Measurements from ENCODE around the gene WFDC9. TPM values are rescaled to one million over a fixed set of nuclear protein-coding genes. Genes with fewer than 3 reads are reported as not detected.

The WFDC9 gene
- total RNA-seq, 2 experiments from 2014 or later: not detected

GRCh38 chr20:45636513-45636912 is 5.4 kb upstream of the WFDC9 start:
- H3K27me3 Mint-ChIP-seq: peaks cover 8% of the 10 kb centered on the region
- no peaks in the 10 kb centered on the region for H3K9me3 Mint-ChIP-seq
- H3K27ac Mint-ChIP-seq: no peak overlapping the region
- H3K4me1 Mint-ChIP-seq (ENCODE audit: low read depth): no peaks in the 10 kb centered on the region
- H3K4me3 Mint-ChIP-seq: no peak overlapping the region
- no peak for DNase-seq
- intact Hi-C loops (cut with micrococcal nuclease): no loop called here
- no peaks in the 10 kb centered on the region for H3K36me3 Mint-ChIP-seq (ENCODE audit: low read depth)
- ChIA-PET CTCF (no interaction called here), POLR2A (no interaction called here)
- TF ChIP-seq, protein P1, sequence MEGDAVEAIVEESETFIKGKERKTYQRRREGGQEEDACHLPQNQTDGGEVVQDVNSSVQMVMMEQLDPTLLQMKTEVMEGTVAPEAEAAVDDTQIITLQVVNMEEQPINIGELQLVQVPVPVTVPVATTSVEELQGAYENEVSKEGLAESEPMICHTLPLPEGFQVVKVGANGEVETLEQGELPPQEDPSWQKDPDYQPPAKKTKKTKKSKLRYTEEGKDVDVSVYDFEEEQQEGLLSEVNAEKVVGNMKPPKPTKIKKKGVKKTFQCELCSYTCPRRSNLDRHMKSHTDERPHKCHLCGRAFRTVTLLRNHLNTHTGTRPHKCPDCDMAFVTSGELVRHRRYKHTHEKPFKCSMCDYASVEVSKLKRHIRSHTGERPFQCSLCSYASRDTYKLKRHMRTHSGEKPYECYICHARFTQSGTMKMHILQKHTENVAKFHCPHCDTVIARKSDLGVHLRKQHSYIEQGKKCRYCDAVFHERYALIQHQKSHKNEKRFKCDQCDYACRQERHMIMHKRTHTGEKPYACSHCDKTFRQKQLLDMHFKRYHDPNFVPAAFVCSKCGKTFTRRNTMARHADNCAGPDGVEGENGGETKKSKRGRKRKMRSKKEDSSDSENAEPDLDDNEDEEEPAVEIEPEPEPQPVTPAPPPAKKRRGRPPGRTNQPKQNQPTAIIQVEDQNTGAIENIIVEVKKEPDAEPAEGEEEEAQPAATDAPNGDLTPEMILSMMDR (IDR thresholded peaks at IDR 0.05): no peak
- no peak for ATAC-seq

GRCh38 chr20:45630371-45630770 is 713 bp downstream of the WFDC9 start:
- Mint-ChIP-seq H3K4me1 (ENCODE audit: low read depth) (peaks cover 3% of the 10 kb centered on the region), H3K36me3 (ENCODE audit: low read depth) (no peaks in the 10 kb centered on the region), H3K9me3 (no peaks in the 10 kb centered on the region), H3K27me3 (peaks cover 25% of the 10 kb centered on the region), H3K4me3 (no peak overlapping the region), H3K27ac (no peak overlapping the region)
- DNase-seq: no peak
- ATAC-seq: no peak
- CTCF ChIA-PET: interaction anchor here (0.7 to 7.7 kb wide), 6 partner anchors 11 to 491 kb away, joined by 3 to 66 read pairs (median 7); no protein-coding TSS in a partner anchor
- intact Hi-C loops (cut with micrococcal nuclease): no loop called here
- TF ChIP-seq, protein P1 (IDR thresholded peaks at IDR 0.05): no peak
- POLR2A ChIA-PET: no interaction called here

DNA sequence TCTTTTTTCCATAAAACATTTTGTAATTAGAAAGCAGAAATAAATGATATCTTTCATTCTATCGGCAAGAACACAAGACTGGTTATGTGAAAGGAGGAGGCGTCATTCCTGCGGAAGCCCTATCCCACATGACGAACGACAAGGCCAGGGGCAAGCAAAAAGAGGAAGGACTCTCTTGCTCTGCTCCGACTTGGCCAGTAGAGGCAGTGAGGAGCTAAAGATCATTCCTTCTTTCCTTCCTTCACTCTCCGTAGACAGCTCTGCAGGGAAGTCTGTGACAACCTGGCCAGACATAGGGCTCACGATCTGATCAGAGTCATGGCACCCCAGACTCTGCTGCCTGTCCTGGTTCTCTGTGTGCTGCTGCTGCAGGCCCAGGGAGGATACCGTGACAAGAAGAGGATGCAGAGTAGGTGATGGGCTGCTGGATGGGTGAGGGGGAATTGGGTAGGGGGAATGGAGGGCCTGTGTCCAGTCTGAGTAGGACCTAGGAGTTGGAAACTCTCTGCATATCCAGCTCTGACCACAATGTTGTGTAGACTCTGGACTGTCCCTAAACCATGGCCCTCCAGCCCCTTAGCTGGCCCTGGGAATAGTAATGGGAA is 1.5 kb downstream of the WFDC9 start, which contains the start of gene WFDC10A:
TSS of gene WFDC10A (plus strand) at position 244 of the 605 bp plus-strand sequence. CDS start at position 319, 75 bp downstream.
- ATAC-seq: peak; percentile 93
- POLR2A ChIA-PET: no interaction called here
- no peak within 1 kb of the TSS for H3K4me3 Mint-ChIP-seq
- DNase-seq: peak; percentile 46
- no peak within 1 kb of the TSS for H3K27ac Mint-ChIP-seq
- peaks cover 3% of the 10 kb centered on the region for H3K4me1 Mint-ChIP-seq (ENCODE audit: low read depth)
- no peaks in the 10 kb centered on the region for H3K36me3 Mint-ChIP-seq (ENCODE audit: low read depth)
- peaks cover 30% of the 10 kb centered on the region for H3K27me3 Mint-ChIP-seq
- CTCF ChIA-PET: interaction anchor here (0.6 to 7.7 kb wide), 14 partner anchors 10 to 490 kb away, joined by 3 to 66 read pairs (median 4); partner anchors contain the start of gene SYS1
- no peaks in the 10 kb centered on the region for H3K9me3 Mint-ChIP-seq
- TF ChIP-seq, protein P1 (IDR thresholded peaks at IDR 0.05): peak; percentile 68
- intact Hi-C loops (cut with micrococcal nuclease): no loop called here

DNA sequence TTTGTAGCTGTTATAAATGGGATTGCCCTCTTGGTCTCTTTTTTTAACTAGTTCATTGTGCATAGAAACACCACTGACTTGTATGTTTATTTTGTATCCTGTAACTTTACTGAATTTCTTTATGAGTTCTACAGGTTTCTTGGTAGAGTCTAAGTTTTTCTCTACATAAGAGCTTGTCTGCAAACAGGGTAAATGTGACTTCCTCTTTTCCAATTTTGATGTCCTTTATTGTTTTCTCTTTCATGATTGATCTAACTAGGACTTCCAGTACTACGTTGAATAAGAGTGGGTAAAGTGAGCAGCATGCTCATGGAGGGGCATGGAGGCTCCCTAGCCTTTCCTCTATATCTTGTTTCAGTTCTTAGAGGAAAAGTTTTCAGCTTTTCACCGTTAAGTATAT is 4.5 kb downstream of the WFDC9 start:
- Mint-ChIP-seq H3K9me3 (no peaks in the 10 kb centered on the region), H3K36me3 (ENCODE audit: low read depth) (no peaks in the 10 kb centered on the region), H3K27me3 (peaks cover 32% of the 10 kb centered on the region), H3K27ac (no peak overlapping the region), H3K4me1 (ENCODE audit: low read depth) (peaks cover 3% of the 10 kb centered on the region), H3K4me3 (no peak overlapping the region)
- intact Hi-C loops (cut with micrococcal nuclease): no loop called here
- CTCF ChIA-PET: interaction anchor here (7.7 kb wide), 1 partner anchor 144 kb away, joined by 66 read pairs; no protein-coding TSS in a partner anchor
- ATAC-seq: no peak
- POLR2A ChIA-PET: no interaction called here
- no peak for DNase-seq
- TF ChIP-seq, protein P1 (IDR thresholded peaks at IDR 0.05): no peak

DNA sequence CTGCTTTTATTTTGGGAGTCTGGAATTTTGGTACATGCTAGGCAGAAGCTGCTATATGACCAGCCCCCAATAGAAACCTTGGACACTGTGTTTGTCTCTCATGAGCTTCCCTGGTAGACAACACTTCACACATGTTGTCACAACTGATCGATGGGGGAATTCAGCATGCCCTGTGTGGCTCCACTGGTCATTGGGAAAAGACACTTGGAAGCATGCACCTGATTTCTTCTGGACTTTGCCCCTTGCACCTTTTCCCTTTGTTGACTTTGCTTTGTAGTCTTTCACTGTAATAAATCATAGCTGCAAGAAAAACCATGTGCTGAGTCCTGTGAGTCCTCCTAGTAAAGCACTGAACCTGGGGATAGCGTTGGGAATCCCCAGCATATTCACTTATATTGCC is 9.5 kb downstream of the WFDC9 start:
- no peak overlapping the region for H3K4me3 Mint-ChIP-seq
- TF ChIP-seq, protein P1 (IDR thresholded peaks at IDR 0.05): no peak
- ChIA-PET POLR2A (no interaction called here), CTCF (no interaction called here)
- H3K4me1 Mint-ChIP-seq (ENCODE audit: low read depth): no peaks in the 10 kb centered on the region
- no peak overlapping the region for H3K27ac Mint-ChIP-seq
- no peaks in the 10 kb centered on the region for H3K36me3 Mint-ChIP-seq (ENCODE audit: low read depth)
- no peaks in the 10 kb centered on the region for H3K9me3 Mint-ChIP-seq
- DNase-seq (no peak), ATAC-seq (no peak)
- intact Hi-C loops (cut with micrococcal nuclease): no loop called here
- peaks cover 12% of the 10 kb centered on the region for H3K27me3 Mint-ChIP-seq
